ENCODE data around the gene TXNDC17. TPM values are rescaled to one million over a fixed set of nuclear protein-coding genes. Genes with fewer than 3 reads are reported as not detected.
"Not testable (repeated sequence)": the region's sequence is repeated elsewhere in the genome, so short reads cannot be mapped to it uniquely, and the experiment has no call there.

Gene TXNDC17
- total RNA-seq (2022) = 137 and 146 TPM in 2 replicates
- Bru-seq, nascent RNA = percentile 79 among the genes with signal in this experiment
- BruChase-seq, experiment 1, labeled RNA remaining after a 6-hour chase = percentile 79 among the genes with signal in this experiment
- BruChase-seq, experiment 2, labeled RNA remaining after a 2-hour chase = percentile 63 among the genes with signal in this experiment
- long read RNA-seq, transcript TXNDC17-201 (4 exons, 2,219 nt) = major isoform, 184 of 232 reads
- long read RNA-seq, transcript TXNDC17-202 (4 exons, 459 nt) = minor isoform, 29 of 232 reads
- long read RNA-seq, transcript TXNDC17-209 (4 exons, 391 nt) = minor isoform, 8 of 232 reads
- long read RNA-seq, partial matches to known transcripts = 2 of 232 reads
- long read RNA-seq, other reads (novel, unspliced or antisense) = 6 of 232 reads

DNA sequence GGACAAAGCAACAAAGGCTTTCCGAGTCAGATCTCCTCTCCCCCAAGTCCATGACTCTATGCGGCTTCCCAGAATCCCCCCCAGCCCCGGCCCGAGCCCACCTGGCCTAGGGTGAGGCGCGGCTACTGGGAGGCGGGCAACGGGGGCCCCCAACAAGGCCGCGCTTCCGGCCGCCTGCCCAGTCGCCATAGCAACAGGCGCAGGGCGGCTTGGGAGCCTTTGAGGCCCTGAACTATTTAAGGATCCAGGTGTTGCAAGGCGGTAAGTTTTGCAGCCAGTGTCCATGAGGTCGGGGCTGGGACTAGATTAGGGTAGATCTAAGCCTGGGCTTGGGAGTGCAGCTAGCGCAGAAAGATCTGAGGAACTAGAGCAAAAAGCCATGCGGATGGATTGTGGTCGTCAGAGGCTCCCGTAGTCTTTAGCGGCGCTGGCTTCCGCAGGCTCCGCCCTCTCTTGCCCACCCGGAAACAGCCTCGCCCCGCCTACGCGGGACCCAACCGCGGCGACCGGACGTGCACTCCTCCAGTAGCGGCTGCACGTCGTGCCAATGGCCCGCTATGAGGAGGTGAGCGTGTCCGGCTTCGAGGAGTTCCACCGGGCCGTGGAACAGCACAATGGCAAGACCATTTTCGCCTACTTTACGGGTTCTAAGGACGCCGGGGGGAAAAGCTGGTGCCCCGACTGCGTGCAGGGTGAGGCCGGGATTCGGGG lies at the start of gene TXNDC17, which contains the start of gene KIAA0753:
Gene TXNDC17 (plus strand): TSS at position 525 of the 711 bp plus-strand sequence. CDS start 23 bp downstream, at position 548.
Gene KIAA0753 (minus strand): TSS at position 176 of the 711 bp plus-strand sequence. CDS start 5,608 bp downstream, outside the sequence.
- H3K27ac Mint-ChIP-seq (ENCODE audit: low read depth, unreplicated experiment) = peak within 1 kb of the TSS; percentile 96
- POLR2A ChIA-PET = interaction anchor here (0.6 to 3.9 kb wide), 21 partner anchors 7 to 375 kb away, joined by 3 to 57 read pairs (median 4); partner anchors contain the start of genes C17orf100, MED31 and RNASEK
- H3K27me3 Mint-ChIP-seq (ENCODE audit: insufficient read depth, unreplicated experiment) = no peaks in the 10 kb centered on the region
- H3K9me3 Mint-ChIP-seq (ENCODE audit: unreplicated experiment) = no peaks in the 10 kb centered on the region
- intact Hi-C loops (cut with micrococcal nuclease) = loop anchor here (1.0 to 2.0 kb wide), 2 partner anchors 86 to 169 kb away; no protein-coding TSS in a partner anchor
- peaks cover 57% of the 10 kb centered on the region for H3K36me3 Mint-ChIP-seq (ENCODE audit: insufficient read depth, unreplicated experiment)
- peak within 1 kb of the TSS; percentile 96 for H3K4me3 Mint-ChIP-seq (ENCODE audit: unreplicated experiment)
- no TSS peak for BruUV-seq (replicated peaks)
- peak; percentile 89 for DNase-seq (ENCODE audit: unreplicated experiment)
- peaks cover 26% of the 10 kb centered on the region for H3K4me1 Mint-ChIP-seq (ENCODE audit: insufficient read depth, unreplicated experiment)
- CTCF ChIA-PET = interaction anchor here (0.7 to 1.9 kb wide), 2 partner anchors 203 to 381 kb away, joined by 3 to 7 read pairs; no protein-coding TSS in a partner anchor
- TF ChIP-seq, protein P1, sequence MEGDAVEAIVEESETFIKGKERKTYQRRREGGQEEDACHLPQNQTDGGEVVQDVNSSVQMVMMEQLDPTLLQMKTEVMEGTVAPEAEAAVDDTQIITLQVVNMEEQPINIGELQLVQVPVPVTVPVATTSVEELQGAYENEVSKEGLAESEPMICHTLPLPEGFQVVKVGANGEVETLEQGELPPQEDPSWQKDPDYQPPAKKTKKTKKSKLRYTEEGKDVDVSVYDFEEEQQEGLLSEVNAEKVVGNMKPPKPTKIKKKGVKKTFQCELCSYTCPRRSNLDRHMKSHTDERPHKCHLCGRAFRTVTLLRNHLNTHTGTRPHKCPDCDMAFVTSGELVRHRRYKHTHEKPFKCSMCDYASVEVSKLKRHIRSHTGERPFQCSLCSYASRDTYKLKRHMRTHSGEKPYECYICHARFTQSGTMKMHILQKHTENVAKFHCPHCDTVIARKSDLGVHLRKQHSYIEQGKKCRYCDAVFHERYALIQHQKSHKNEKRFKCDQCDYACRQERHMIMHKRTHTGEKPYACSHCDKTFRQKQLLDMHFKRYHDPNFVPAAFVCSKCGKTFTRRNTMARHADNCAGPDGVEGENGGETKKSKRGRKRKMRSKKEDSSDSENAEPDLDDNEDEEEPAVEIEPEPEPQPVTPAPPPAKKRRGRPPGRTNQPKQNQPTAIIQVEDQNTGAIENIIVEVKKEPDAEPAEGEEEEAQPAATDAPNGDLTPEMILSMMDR (IDR thresholded peaks at IDR 0.05; ENCODE audit: unreplicated experiment) = no peak

DNA sequence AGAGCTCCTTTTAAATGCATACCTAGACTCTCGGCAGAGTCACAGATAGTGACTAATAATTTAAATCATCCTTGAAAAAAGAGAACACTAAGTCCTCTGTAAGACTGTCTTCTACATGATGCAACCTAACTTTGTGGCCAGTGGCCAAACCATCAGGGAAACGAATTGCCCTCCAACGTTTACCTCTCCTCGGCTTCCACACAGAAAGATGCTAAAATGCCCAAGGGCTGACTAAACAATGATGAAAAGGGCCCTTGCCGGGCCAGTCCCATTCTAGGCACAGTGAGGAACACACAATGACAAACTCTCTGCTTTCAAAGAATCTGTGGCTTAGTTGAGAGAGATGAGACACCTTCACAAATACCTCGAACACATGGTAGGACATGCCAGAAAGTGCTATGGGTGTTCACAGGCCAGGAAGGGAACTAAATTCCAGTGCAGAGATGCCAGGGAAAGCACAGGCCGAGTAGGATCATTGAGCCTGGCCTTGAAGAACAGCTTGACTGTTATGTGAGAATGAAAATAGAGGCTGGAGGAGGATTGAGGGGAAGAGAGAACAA lies 49.2 kb upstream of the TXNDC17 start:
- H3K4me3 Mint-ChIP-seq (ENCODE audit: unreplicated experiment) = peak overlapping the region; percentile 8
- peaks cover 21% of the 10 kb centered on the region for H3K4me1 Mint-ChIP-seq (ENCODE audit: insufficient read depth, unreplicated experiment)
- H3K27ac Mint-ChIP-seq (ENCODE audit: low read depth, unreplicated experiment) = peak overlapping the region; percentile 64
- DNase-seq (ENCODE audit: unreplicated experiment) = peak; percentile 95
- BruUV-seq (replicated peaks) = no TSS peak
- TF ChIP-seq, protein P1 (IDR thresholded peaks at IDR 0.05; ENCODE audit: unreplicated experiment) = no peak
- no peaks in the 10 kb centered on the region for H3K27me3 Mint-ChIP-seq (ENCODE audit: insufficient read depth, unreplicated experiment)
- no peaks in the 10 kb centered on the region for H3K9me3 Mint-ChIP-seq (ENCODE audit: unreplicated experiment)
- ChIA-PET CTCF (interaction anchor here (0.8 to 4.0 kb wide), 3 partner anchors 17 to 119 kb away, joined by 3 to 16 read pairs (median 4); no protein-coding TSS in a partner anchor), POLR2A (interaction anchor here (0.8 to 4.7 kb wide), 19 partner anchors 8 to 121 kb away, joined by 3 to 38 read pairs (median 4); partner anchors contain the start of genes C17orf100, KIAA0753, MED31 and TXNDC17)
- peaks cover 80% of the 10 kb centered on the region for H3K36me3 Mint-ChIP-seq (ENCODE audit: insufficient read depth, unreplicated experiment)
- intact Hi-C loops (cut with micrococcal nuclease) = loop anchor here (1.0 to 2.0 kb wide), 2 partner anchors 37 to 120 kb away; no protein-coding TSS in a partner anchor

DNA sequence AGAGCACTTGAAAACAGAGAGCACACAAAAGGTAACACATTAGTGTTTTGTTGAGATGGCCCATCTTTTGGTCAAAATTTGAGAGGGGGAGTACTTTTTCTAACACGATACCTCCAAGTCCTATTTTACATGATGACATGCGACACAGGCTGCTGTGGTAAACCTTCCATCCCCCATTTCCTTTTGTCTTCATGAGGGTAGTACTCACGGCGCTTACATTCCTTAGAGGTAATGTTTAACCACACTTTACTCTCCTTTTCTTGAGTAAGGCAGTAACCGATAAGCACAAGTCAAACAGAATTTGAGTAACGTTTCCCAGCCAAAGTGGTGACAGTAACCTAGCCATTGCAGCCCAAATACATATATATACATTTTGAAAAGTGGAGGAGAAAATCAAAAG lies 48.7 kb upstream of the TXNDC17 start:
- intact Hi-C loops (cut with micrococcal nuclease) = no loop called here
- Mint-ChIP-seq H3K27me3 (ENCODE audit: insufficient read depth, unreplicated experiment) (no peaks in the 10 kb centered on the region), H3K36me3 (ENCODE audit: insufficient read depth, unreplicated experiment) (peaks cover 80% of the 10 kb centered on the region), H3K4me3 (ENCODE audit: unreplicated experiment) (peak overlapping the region; percentile 8), H3K9me3 (ENCODE audit: unreplicated experiment) (no peaks in the 10 kb centered on the region), H3K4me1 (ENCODE audit: insufficient read depth, unreplicated experiment) (peaks cover 21% of the 10 kb centered on the region), H3K27ac (ENCODE audit: low read depth, unreplicated experiment) (peak overlapping the region; percentile 64)
- BruUV-seq (replicated peaks) = no TSS peak
- no peak for DNase-seq (ENCODE audit: unreplicated experiment)
- ChIA-PET CTCF (interaction anchor here (1.1 to 4.0 kb wide), 2 partner anchors 117 to 119 kb away, joined by 4 to 16 read pairs; no protein-coding TSS in a partner anchor), POLR2A (interaction anchor here (1.1 to 4.7 kb wide), 11 partner anchors 8 to 119 kb away, joined by 3 to 38 read pairs (median 5); no protein-coding TSS in a partner anchor)
- TF ChIP-seq, protein P1 (IDR thresholded peaks at IDR 0.05; ENCODE audit: unreplicated experiment) = no peak

DNA sequence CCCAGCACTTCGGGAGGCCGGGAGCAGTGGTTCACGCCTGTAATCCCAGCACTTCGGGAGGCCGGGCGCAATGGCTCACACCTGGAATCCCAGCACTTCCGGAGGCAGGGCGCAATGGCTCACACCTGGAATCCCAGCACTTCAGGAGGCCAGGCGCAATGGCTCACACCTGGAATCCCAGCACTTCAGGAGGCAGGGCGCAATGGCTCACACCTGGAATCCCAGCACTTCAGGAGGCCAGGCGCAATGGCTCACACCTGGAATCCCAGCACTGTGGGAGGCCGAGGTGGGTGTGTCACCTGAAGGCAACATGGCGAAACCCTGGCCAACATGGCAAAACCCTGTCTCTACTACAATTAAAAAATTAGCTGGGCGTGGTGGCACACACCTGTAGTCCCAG lies 47.5 kb upstream of the TXNDC17 start:
- H3K9me3 Mint-ChIP-seq (ENCODE audit: unreplicated experiment); H3K4me3 Mint-ChIP-seq (ENCODE audit: unreplicated experiment); DNase-seq (ENCODE audit: unreplicated experiment); H3K27me3 Mint-ChIP-seq (ENCODE audit: insufficient read depth, unreplicated experiment); H3K27ac Mint-ChIP-seq (ENCODE audit: low read depth, unreplicated experiment); intact Hi-C loops (cut with micrococcal nuclease); BruUV-seq (replicated peaks): not testable (repeated sequence)
- ChIA-PET POLR2A (interaction anchor here (0.7 kb wide), 1 partner anchor 107 kb away, joined by 3 read pairs; no protein-coding TSS in a partner anchor), CTCF (interaction anchor here (0.7 to 1.0 kb wide), 3 partner anchors 57 to 126 kb away, joined by 3 to 4 read pairs (median 3); no protein-coding TSS in a partner anchor)
- Mint-ChIP-seq H3K36me3 (ENCODE audit: insufficient read depth, unreplicated experiment) (peaks cover 77% of the 10 kb centered on the region), H3K4me1 (ENCODE audit: insufficient read depth, unreplicated experiment) (peaks cover 21% of the 10 kb centered on the region)
